Lung (tissue), 12 donors: Measurements from ENCODE around the gene PPM1L. TPM values are rescaled to one million over a fixed set of nuclear protein-coding genes. Genes with fewer than 3 reads are reported as not detected.

Source experiments
- ATAC-seq: fragments of 200-7000 bp; cut with Tn5 transposase; one replicate; pipeline ENCODE4 v1.9.1; 2020; ENCODE audit warnings: moderate number of reproducible peaks; ENCODE audit not compliant: insufficient read depth, low FRiP score
- DNase-seq, 3 donors: peaks; one replicate each; pipeline ENCODE4 v3.0.0-alpha.2; 2013 to 2017
- H3K27ac ChIP-seq, 2 donors: one replicate each; pipeline ENCODE4 v1.5.1; 2013; ENCODE audit warnings: mild to moderate bottlenecking in 2 of 2, moderate library complexity in 2 of 2, control low read depth in 1 of 2, inconsistent platforms in 1 of 2, low read depth in 1 of 2, low read length in 1 of 2
- H3K27me3 ChIP-seq, 3 donors: one replicate each; pipeline ENCODE4 v1.5.1; 2013; ENCODE audit warnings: low read length in 2 of 3; ENCODE audit not compliant: control insufficient read depth in 3 of 3, insufficient read depth in 3 of 3
- H3K36me3 ChIP-seq, 4 donors: one replicate each; pipeline ENCODE4 v1.5.1; 2013; ENCODE audit warnings: low read length in 4 of 4, mild to moderate bottlenecking in 1 of 4, moderate library complexity in 1 of 4; ENCODE audit not compliant: control insufficient read depth in 4 of 4, insufficient read depth in 4 of 4
- H3K4me1 ChIP-seq, 5 donors: one replicate each; pipeline ENCODE4 v1.5.1; 2013; ENCODE audit warnings: low read length in 5 of 5, mild to moderate bottlenecking in 2 of 5, moderate library complexity in 1 of 5; ENCODE audit not compliant: control insufficient read depth in 5 of 5, insufficient read depth in 5 of 5
- H3K4me3 ChIP-seq: one replicate; pipeline ENCODE4 v1.5.1; 2013; ENCODE audit warnings: mild to moderate bottlenecking, control low read depth, moderate library complexity
- H3K9ac ChIP-seq, 2 donors: one replicate each; pipeline ENCODE4 v1.5.1; 2013; ENCODE audit warnings: low read length in 2 of 2, control low read depth in 1 of 2; ENCODE audit not compliant: insufficient read depth in 1 of 2
- H3K9me3 ChIP-seq, 4 donors: one replicate each; pipeline ENCODE4 v1.5.1; 2013; ENCODE audit warnings: low read length in 3 of 4, mild to moderate bottlenecking in 1 of 4, moderate library complexity in 1 of 4; ENCODE audit not compliant: control insufficient read depth in 4 of 4, insufficient read depth in 3 of 4
- WGBS, 2 donors: extraction: QIAGEN DNeasy Blood & Tissue Kit; methylation state at CpG; one replicate each; pipeline ENCODE4 v1.1.7; 2013; 5-methylcytosine and 5-hydroxymethylcytosine counted together
- polyA plus RNA-seq, 2 donors: library from polyadenylated mRNA; stranded (reverse); fragments of 200-250 nt; gene quantifications; one replicate each; pipeline ENCODE4 v1.2.1, GENCODE V29; 2013
- total RNA-seq, 2 donors: library from RNA; depleted of rRNA in 1 of 2; stranded (reverse); fragments of >200 nt in 1 of 2; gene quantifications; one replicate each; pipeline ENCODE4 v1.2.1, GENCODE V29; 2014 to 2021
- TF ChIP-seq, protein P1 (sequence below): IDR thresholded peaks from 2 replicates; pipeline ENCODE4 v1.5.1; 2012; ENCODE audit warnings: mild to moderate bottlenecking; ENCODE audit errors: control extremely low read depth, extremely low read depth
- donor health status: control.
- donor health status: control.
- donor health status: Bipolar disorder and iron deficiency.
- donor health status: healthy.
- donor health status: DM: yes; HTN: yes; CAD: no.

Gene PPM1L
- total and polyA plus RNA-seq, 4 donors, result 1.5 to 17.7 (median 6.7) TPM

DNA sequence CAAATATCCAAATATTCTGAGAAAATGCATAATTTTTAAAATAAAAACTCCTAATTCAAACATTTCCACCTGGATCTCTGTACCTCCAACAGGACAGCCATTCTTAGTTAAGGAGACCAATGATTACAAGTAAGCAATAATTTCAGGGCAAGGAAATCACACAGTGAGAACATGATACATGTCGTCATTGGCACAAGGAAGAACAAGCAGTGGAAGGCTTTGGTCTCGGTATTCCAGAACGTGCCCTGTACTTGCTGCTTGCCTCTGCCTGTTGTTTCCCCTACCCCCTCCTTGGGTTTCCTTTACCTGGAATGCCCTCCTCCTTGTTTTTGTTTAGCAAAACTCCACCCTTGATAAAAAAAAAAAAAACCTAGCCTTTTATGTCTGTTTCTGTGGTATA lies 72.8 kb downstream of the PPM1L start:
- H3K9ac ChIP-seq, result no peak overlapping the region
- TF ChIP-seq, protein P1, sequence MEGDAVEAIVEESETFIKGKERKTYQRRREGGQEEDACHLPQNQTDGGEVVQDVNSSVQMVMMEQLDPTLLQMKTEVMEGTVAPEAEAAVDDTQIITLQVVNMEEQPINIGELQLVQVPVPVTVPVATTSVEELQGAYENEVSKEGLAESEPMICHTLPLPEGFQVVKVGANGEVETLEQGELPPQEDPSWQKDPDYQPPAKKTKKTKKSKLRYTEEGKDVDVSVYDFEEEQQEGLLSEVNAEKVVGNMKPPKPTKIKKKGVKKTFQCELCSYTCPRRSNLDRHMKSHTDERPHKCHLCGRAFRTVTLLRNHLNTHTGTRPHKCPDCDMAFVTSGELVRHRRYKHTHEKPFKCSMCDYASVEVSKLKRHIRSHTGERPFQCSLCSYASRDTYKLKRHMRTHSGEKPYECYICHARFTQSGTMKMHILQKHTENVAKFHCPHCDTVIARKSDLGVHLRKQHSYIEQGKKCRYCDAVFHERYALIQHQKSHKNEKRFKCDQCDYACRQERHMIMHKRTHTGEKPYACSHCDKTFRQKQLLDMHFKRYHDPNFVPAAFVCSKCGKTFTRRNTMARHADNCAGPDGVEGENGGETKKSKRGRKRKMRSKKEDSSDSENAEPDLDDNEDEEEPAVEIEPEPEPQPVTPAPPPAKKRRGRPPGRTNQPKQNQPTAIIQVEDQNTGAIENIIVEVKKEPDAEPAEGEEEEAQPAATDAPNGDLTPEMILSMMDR, result no peak
- 86 to 92% methylated on average over 3 of the region's 3 CpGs for WGBS, 2 donors
- no peaks in the 10 kb centered on the region for H3K36me3 ChIP-seq
- DNase-seq, result no peak
- H3K4me3 ChIP-seq, result no peak overlapping the region
- no peaks in the 10 kb centered on the region for H3K9me3 ChIP-seq
- H3K4me1 ChIP-seq, result peaks cover 0 to 21% (median 2%) of the 10 kb centered on the region in 5 donors
- no peaks in the 10 kb centered on the region for H3K27me3 ChIP-seq
- ATAC-seq, result no peak
- no peak overlapping the region for H3K27ac ChIP-seq

DNA sequence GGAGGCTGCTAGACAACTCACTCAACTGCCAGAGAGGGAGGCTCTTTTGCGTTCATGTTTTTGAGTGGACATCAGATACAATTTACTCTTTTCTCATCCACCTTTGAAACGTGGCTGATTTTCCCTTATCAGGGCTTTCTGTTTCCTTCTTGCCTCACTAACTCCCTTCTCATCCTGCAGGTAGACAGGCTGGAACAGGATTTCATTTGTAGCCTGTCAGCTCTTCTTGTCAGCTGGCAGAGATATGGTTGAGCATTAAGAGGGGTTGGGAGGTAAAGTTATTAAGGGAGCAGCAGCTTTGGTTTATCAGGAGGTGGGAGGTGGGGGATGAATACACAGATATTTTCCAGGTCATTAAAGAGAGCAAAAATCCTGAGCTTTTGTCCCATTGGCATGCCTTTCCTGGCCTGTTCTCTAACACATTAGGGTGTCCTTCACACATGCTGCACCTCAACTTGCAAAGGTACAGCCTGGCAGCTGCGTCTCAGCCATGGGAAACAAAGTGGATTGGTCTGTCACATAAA lies 73.5 kb downstream of the PPM1L start:
- H3K9ac ChIP-seq, result no peak overlapping the region
- TF ChIP-seq, protein P1, result no peak
- no peak overlapping the region for H3K27ac ChIP-seq
- no peaks in the 10 kb centered on the region for H3K36me3 ChIP-seq
- no peaks in the 10 kb centered on the region for H3K9me3 ChIP-seq
- no peak overlapping the region for H3K4me3 ChIP-seq
- DNase-seq, result no peak
- H3K27me3 ChIP-seq, result no peaks in the 10 kb centered on the region
- H3K4me1 ChIP-seq, result peaks cover 0 to 21% (median 2%) of the 10 kb centered on the region in 5 donors
- ATAC-seq, result no peak
- 62 to 68% methylated on average over 3 of the region's 3 CpGs for WGBS, 2 donors

DNA sequence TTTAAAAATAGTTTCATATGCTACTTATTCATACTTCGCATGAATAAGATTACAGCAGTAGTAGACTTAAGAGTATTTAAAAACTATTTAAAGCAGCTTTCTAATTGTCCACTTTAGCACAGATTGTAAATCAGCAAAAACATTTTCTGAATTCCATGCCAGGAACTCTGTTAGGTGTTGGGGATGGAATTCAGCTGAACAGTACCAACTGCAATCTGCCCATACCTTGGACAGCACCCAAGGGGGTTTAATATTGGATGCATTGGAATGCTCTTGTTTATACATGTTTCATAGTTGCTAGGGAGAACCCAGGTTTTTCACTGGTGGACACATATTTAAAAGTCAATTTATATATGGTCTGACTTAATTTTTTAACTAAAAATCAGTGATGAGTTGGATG lies 74.8 kb downstream of the PPM1L start:
- Histone ChIP-seq H3K36me3 (no peaks in the 10 kb centered on the region), H3K4me1 (peaks cover 0 to 21% (median 2%) of the 10 kb centered on the region in 5 donors), H3K27me3 (no peaks in the 10 kb centered on the region), H3K9me3 (no peaks in the 10 kb centered on the region), H3K9ac (no peak overlapping the region), H3K4me3 (no peak overlapping the region), H3K27ac (no peak overlapping the region)
- 55 to 82% methylated on average over 1 of the region's 1 CpG for WGBS, 2 donors
- ATAC-seq (no peak), DNase-seq (peak; percentile 56 to 78 (median 57))
- TF ChIP-seq, protein P1, result no peak

DNA sequence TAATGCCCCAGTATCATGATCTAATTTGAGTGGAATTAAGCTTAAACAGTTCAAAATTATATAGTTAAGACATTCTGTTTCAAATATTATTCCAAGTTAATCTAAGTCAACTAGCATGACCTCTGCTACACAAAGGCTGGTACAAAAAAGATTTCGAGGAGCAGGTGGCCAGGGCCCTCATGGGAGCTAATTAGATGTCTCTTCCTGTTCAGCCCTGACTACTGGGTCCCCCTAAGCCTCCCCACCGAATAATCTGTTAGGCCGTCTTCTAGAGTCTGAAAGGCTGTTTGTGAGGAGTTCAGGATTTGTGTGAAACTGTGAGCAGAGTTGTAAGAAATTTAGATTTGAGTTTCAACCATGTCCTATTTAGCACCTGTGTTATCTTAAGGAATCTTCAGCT lies 75.4 kb downstream of the PPM1L start:
- TF ChIP-seq, protein P1, result no peak
- H3K4me1 ChIP-seq, result peaks cover 0 to 21% (median 2%) of the 10 kb centered on the region in 5 donors
- H3K27ac ChIP-seq, result no peak overlapping the region
- ATAC-seq (no peak), DNase-seq (no peak)
- H3K9ac ChIP-seq, result no peak overlapping the region
- H3K9me3 ChIP-seq, result no peaks in the 10 kb centered on the region
- WGBS, 2 donors, result 85 to 90% methylated on average over 3 of the region's 3 CpGs
- H3K4me3 ChIP-seq, result no peak overlapping the region
- H3K36me3 ChIP-seq, result no peaks in the 10 kb centered on the region
- H3K27me3 ChIP-seq, result no peaks in the 10 kb centered on the region
